Femur (tissue), 1 donor: ENCODE results near the gene ALG10B.
A peak's percentile ranks its signal among the peaks of the same experiment; 100 is the strongest.
"Not testable (repeated sequence)": the region's sequence is repeated elsewhere in the genome, so short reads cannot be mapped to it uniquely, and the experiment has no call there.

Experiments used
- DNase-seq: peaks from one replicate; pipeline ENCODE4 v3.0.0-alpha.2; 2017

Gene ALG10B

DNA sequence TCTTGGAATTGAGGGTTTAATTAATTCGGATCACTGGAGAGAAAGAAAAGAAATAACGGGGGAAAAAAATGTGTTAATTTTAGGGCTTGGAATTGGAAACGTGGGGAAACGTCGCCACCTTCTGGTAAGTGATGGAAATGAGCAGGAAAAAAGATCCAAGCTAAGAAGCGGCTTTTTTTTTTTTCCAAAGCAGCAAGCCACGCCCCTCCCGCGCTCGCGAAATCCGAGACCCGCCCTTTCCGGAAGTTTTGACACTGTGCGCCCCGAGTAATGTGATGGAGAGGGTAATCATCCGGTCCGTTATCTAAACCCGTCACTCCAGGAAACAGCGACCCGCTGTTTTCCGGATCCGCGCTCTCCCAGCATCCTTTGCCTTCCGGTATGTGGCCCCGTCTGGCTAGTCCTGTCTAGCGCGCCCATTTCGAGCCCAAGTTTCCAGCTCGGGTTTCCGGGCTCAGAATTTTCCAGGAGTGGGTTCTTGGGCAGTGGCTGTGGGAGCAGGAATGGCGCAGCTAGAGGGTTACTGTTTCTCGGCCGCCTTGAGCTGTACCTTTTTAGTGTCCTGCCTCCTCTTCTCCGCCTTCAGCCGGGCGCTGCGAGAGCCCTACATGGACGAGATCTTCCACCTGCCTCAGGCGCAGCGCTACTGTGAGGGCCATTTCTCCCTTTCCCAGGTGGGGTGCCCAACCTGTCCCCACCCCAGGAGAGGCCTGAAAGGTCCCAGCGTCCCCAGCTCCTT lies at the start of gene ALG10B:
Gene ALG10B, plus strand, starts transcription at position 384 of the 739 bp plus-strand sequence. Its CDS starts 120 bp downstream, at position 504.
- DNase-seq = peak; percentile 97

DNA sequence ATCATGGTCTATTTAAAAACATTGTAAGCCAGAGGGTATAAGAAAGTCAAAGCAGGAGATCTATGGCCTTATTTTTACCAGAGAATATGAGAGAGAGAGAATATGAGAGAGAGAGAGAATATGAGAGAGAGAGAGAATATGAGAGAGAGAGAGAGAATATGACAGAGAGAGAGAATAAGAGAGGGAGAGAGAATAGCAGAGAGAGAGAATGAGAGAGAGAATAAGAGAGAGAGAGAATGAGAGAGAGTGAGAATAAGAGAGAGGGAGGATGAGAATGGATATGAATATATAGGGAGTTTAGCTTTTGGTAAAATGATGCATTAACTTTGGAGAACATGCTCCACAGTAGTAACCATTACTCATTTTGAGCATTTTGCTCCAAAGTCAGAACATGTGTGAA lies 48.0 kb upstream of the ALG10B start:
- DNase-seq = no peak

DNA sequence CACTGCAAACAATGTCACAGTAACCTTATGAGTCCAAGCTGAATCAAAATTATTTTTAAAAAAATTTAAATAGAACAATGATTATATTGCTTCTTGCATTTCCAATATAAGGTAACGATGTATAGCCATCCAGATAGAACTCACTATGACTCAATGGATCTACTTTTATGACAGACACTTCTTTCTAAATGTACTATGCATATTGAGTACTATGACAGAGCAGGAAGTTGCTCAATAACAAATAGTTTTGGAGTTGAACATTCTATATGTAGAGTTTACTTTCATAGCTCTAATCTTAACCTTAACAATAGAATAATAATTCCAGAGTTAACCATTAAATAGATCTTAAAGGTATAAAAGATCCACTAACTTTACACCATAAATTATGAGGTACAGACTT lies 46.7 kb upstream of the ALG10B start:
- DNase-seq = no peak

GRCh38 chr12:38279756-38280155 lies 36.8 kb upstream of the ALG10B start:
- DNase-seq = no peak

DNA sequence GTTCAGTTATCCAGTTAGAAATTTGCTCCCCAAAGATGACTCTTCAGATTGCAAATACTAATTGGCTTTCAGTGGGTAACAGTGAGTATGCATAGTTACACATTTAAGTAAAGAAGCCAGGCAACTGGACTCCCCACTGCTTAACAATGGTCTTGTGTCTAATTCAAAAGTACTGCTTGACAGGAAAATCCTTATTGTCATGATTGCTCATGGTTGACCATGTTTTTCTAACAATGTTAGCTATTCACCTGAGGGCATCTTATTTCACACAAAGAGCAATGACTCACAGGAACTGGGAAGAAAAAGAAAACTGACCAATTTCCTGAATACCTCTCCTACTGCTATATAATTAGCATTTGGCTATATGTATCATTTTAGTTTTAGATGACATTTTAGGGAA lies 33.7 kb upstream of the ALG10B start:
- DNase-seq = no peak

DNA sequence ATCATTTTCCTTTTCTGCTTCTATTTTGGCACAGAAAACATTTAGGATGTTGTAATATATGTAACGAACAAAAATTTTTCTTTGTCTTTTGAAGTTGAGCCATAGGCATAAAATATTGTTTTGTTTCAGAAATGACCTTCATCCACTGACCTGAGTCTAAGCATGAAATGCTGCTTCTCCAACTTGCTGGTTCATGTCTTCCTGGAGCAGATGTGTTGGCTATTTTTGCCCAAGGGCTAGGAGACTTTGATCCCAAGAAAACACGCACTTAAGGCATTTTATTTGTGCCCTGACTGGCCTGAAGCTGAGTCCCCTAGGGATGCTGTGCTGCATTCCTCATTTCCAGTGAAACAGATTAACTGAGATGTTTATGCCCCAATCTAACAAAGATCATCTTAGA lies 27.2 kb upstream of the ALG10B start:
- DNase-seq = no peak

GRCh38 chr12:38291160-38291559 lies 25.4 kb upstream of the ALG10B start:
- DNase-seq = no peak

GRCh38 chr12:38302972-38303371 lies 13.6 kb upstream of the ALG10B start:
- not testable (repeated sequence) for DNase-seq

- not testable (repeated sequence) for DNase-seq
Measured at GRCh38 chr12:38321966-38322365, 5.4 kb downstream of the ALG10B start.

DNA sequence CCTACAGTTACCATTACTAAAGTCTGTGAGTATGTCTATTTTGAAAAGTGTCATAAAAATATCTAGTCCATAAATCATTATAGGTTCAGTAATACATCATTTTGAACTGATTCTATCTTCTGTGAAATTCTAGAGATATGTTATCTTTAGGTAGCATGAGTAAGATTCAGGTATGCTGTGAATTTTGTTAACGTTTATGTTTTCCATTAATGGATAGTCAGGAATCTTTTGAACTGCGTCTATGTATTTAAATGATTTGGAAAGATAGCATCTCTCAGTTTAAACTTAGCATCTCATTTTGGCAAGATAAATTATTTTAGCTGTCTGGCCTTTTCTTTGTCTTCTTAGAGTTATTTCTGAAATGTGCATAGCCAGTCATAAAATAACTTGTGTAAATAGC lies 8.3 kb downstream of the ALG10B start:
- DNase-seq = no peak

DNA sequence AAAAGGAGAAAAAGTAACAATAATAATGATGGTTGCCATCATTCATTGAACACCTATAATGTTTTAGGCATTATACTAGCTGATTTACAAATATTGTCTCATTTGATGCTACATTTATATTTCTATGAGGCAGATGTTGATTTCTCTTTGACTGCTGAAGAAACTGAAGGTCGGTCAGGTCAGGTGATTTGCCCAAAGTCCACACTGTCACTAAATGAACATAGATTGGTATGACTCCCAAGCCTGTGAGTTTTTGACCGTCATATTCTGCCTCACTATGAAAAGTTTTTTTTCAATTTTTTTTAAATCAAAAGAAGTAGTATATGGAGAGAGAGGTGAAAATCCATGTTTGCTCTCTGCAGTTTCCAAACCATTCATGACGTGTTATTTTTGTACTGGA lies 10.8 kb downstream of the ALG10B start:
- DNase-seq = no peak

GRCh38 chr12:38328306-38328895 lies 11.8 kb downstream of the ALG10B start:
- DNase-seq = no peak

- not testable (repeated sequence) for DNase-seq
Measured at GRCh38 chr12:38330414-38330813, 13.8 kb downstream of the ALG10B start.

DNA sequence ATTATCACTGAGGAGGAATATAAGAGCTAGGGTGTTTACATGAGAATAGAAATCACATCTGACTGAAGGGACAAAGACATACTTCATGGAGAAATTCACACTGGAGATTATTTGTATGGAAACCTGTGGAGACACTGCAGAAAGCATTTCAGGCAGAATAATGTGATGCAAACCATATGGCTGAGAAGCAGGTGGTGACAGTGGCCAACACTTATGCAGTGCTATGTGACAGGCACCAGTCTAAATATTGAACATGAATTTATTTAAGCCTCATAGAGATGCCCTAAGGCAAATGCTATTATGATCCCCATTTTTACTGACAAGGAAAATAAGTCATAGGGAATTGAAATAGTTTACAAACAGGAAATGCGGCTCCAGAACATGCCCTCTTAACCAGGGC lies 16.2 kb downstream of the ALG10B start:
- no peak for DNase-seq

DNA sequence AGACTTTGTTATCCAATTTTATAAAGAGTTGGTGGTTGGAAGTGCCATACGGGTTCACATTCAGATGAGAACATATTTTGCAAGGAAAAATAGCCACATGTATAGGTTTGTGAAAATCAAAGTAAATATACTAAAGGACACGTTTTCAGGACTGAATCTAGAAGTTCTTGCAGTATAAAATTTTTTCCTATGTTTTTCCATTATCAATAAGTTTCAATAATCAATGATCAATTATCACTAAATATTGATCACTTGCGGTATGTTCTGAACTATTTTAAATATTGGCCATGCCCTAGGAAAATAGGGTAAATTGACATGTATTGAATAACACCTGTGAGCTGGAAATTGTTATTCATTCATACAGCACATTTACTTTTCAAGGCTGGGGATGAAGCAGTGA lies 25.9 kb downstream of the ALG10B start:
- DNase-seq = no peak

GRCh38 chr12:38343256-38343655 lies 26.7 kb downstream of the ALG10B start:
- not testable (repeated sequence) for DNase-seq

- not testable (repeated sequence) for DNase-seq
Measured at GRCh38 chr12:38343916-38344315, 27.3 kb downstream of the ALG10B start.

- DNase-seq = no peak
Measured at GRCh38 chr12:38350342-38351174, 34.0 kb downstream of the ALG10B start.

DNA sequence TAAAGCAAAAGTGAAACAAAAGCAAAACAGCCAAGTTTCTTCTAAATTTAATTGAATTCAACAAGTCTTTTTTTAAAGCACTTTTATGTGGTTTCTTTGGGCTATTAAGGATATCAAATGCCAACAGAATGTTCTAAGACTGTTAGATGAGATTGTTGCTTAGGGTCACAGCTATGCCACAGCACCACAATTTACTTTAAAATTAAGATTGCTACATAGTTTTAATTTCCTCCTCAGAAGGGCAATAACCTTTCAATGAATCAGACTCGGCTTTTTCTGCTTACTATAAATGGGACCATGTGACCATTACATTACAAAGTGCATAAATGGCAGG lies 34.6 kb downstream of the ALG10B start:
- DNase-seq = not testable (repeated sequence)

DNA sequence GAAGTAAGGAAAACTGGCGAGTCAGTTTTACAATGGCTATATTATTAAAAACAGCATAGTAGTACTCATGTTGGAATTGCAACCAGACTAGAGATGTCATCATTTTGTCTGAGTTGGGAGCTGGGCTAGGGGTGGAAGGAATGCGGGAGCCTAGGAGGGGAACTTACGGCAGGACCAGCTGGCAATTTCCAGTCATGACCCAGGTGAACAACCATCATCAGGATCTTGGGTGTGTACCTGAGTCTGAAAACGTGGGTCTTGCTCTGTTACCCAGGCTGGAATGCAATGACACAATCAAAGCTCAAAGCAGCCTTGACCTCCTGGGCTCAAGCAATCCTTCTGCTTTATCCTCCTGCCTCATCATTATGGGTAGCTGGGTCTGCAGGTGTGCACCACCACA lies 50.9 kb downstream of the ALG10B start:
- DNase-seq = no peak

DNA sequence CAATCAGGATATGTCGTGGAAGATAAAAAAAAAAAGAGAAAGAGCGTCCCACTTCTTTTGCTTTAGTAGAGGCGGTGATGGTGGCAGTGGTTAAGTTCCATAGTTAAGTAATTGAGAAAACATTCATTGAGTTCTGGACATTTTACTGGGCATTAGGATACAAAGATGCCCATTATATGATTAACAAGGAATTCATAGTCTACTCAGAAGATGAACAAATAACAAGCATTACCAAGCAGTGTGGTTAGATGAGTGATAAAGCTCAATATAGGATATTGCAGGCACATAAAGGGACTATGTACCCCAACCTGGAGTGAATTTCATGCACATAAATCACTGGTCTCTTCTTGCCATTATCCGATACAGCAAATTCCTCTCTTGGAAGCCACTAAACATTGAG lies 53.7 kb downstream of the ALG10B start:
- DNase-seq = no peak

- no peak for DNase-seq
Measured at GRCh38 chr12:38373784-38374183, 57.2 kb downstream of the ALG10B start.

- no peak for DNase-seq
Measured at GRCh38 chr12:38374751-38375150, 58.2 kb downstream of the ALG10B start.
